ENCODE results near the gene PRG2.

DNA sequence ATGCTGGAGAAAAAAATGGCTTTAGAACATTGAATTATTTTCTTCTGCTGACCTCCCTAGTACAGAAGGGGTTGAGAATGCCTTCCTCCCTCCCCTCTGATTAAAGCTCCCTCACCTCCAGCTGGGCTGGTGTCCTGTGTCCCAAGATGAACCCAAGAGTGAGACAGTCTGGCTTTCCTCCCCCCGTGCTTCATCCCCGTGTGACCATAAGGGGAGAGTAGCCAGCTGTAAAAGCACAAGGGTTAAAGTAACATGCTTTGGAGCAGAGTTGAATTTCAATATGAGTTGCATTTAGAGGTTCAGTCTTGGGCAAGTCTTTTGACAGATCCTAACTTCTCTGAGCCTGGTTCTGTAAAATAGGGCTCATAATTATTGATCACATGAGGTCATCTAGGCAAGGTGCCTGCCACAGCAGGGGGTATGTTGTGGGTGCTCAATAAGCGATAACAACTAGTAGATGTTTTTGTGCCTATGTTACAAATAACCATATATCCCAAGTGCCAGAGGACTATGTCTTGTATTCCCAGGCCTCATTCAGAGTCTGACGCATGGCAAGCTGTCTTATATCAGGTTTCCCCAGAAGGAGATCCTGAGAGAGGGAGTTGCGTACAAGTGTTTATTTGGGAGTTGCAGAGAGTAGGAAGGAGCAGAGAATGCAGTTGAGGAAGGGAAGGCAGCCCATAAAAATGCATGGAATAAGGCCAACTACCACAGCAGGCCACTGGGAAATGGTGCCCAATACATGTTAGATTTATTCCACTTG is 4.1 kb downstream of the PRG2 start:
- TF ChIP-seq CTCF (conservative IDR thresholded peaks at IDR 0.05) (no peak), EZH2 (IDR thresholded peaks at IDR 0.05; ENCODE audit: low read depth) (no peak)
